GM19239 (cell line): ENCODE results near the gene KCNIP2.
A peak's percentile ranks its signal among the peaks of the same experiment; 100 is the strongest.

Experiments used
- DNase-seq: peaks from one replicate; pipeline ENCODE4 v3.0.0; 2011; ENCODE audit warnings: low spot score; ENCODE audit not compliant: insufficient read length
- FAIRE-seq: peaks from 2 replicates; lab custom pipeline; 2011; peaks lifted over from hg19 to GRCh38; lab: Jason Lieb, UNC

KCNIP2 gene

GRCh38 chr10:101843032-101844021, at the start of gene KCNIP2:
TSS of gene KCNIP2 (minus strand) at chr10:101843800. CDS start at chr10:101843568, 232 bp downstream.
- no peak for DNase-seq
- FAIRE-seq: no peak

GRCh38 chr10:101892782-101893391, 49.3 kb upstream of the KCNIP2 start:
- FAIRE-seq (no peak), DNase-seq (no peak)

GRCh38 chr10:101889256-101890210, 45.9 kb upstream of the KCNIP2 start:
- DNase-seq: peak; percentile 47
- peak; percentile 93 for FAIRE-seq

GRCh38 chr10:101888251-101888949, 44.8 kb upstream of the KCNIP2 start:
- DNase-seq (no peak), FAIRE-seq (peak; percentile 74)

- no peak for FAIRE-seq
- no peak for DNase-seq
Measured at GRCh38 chr10:101887775-101888174, 44.2 kb upstream of the KCNIP2 start.

- FAIRE-seq: no peak
Measured at GRCh38 chr10:101886521-101887312, 43.1 kb upstream of the KCNIP2 start.

GRCh38 chr10:101881036-101881774, 37.6 kb upstream of the KCNIP2 start:
- no peak for FAIRE-seq
- DNase-seq: no peak

More at GRCh38 chr10:101886521-101887312, 43.1 kb upstream of the KCNIP2 start:
- DNase-seq: no peak

- no peak for FAIRE-seq
- no peak for DNase-seq
Measured at GRCh38 chr10:101880232-101880573, 36.6 kb upstream of the KCNIP2 start.

GRCh38 chr10:101879456-101880231, 36.0 kb upstream of the KCNIP2 start:
- no peak for DNase-seq

GRCh38 chr10:101878869-101879268, 35.3 kb upstream of the KCNIP2 start:
- no peak for DNase-seq
- no peak for FAIRE-seq

More at GRCh38 chr10:101879456-101880231, 36.0 kb upstream of the KCNIP2 start:
- no peak for FAIRE-seq

- DNase-seq (no peak), FAIRE-seq (peak; percentile 52)
Measured at GRCh38 chr10:101875068-101875688, 31.6 kb upstream of the KCNIP2 start.

GRCh38 chr10:101874252-101874651, 30.7 kb upstream of the KCNIP2 start:
- FAIRE-seq: peak; percentile 59
- no peak for DNase-seq

- FAIRE-seq (no peak), DNase-seq (no peak)
Measured at GRCh38 chr10:101867931-101868330, 24.3 kb upstream of the KCNIP2 start.

- FAIRE-seq (no peak), DNase-seq (no peak)
Measured at GRCh38 chr10:101859530-101859929, 15.9 kb upstream of the KCNIP2 start.

GRCh38 chr10:101858723-101859500, 15.3 kb upstream of the KCNIP2 start:
- FAIRE-seq (peak; percentile 92), DNase-seq (peak; percentile 41)

- no peak for DNase-seq
- FAIRE-seq: peak; percentile 64
Measured at GRCh38 chr10:101857802-101858476, 14.3 kb upstream of the KCNIP2 start.
